ENCODE results near the gene DMAC2L.

- TF ChIP-seq CTCF (IDR thresholded peaks at IDR 0.05): no peak
- no peak for TF ChIP-seq POLR2A (IDR thresholded peaks at IDR 0.05)
Observed at GRCh38 chr14:50362764-50363713, 50.9 kb downstream of the DMAC2L start.
